ENCODE results near the gene PPM1N. TPM values are rescaled to one million over a fixed set of nuclear protein-coding genes. Genes with fewer than 3 reads are reported as not detected.

PPM1N gene
- total and polyA plus RNA-seq, 2 of the 13 experiments (the other 11 are each of a cell fraction or from before 2014, with no cell fraction given), result 0.31 to 1.8 TPM

GRCh38 chr19:45514376-45515051 lies 16.3 kb downstream of the PPM1N start (continued):
- TF ChIP-seq, protein P1, sequence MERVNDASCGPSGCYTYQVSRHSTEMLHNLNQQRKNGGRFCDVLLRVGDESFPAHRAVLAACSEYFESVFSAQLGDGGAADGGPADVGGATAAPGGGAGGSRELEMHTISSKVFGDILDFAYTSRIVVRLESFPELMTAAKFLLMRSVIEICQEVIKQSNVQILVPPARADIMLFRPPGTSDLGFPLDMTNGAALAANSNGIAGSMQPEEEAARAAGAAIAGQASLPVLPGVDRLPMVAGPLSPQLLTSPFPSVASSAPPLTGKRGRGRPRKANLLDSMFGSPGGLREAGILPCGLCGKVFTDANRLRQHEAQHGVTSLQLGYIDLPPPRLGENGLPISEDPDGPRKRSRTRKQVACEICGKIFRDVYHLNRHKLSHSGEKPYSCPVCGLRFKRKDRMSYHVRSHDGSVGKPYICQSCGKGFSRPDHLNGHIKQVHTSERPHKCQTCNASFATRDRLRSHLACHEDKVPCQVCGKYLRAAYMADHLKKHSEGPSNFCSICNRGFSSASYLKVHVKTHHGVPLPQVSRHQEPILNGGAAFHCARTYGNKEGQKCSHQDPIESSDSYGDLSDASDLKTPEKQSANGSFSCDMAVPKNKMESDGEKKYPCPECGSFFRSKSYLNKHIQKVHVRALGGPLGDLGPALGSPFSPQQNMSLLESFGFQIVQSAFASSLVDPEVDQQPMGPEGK (CRISPR knock-in tag; IDR thresholded peaks at IDR 0.05), result peak; percentile 87
- TF ChIP-seq ZNF615 (CRISPR knock-in tag; IDR thresholded peaks at IDR 0.05; ENCODE audit: borderline replicate concordance) (no peak), ZBTB3 (CRISPR knock-in tag; IDR thresholded peaks at IDR 0.05; ENCODE audit: borderline replicate concordance, low read depth) (no peak), ZKSCAN1 (IDR thresholded peaks at IDR 0.05; ENCODE audit: low read length) (no peak), NFKB2 (CRISPR knock-in tag; IDR thresholded peaks at IDR 0.05; ENCODE audit: borderline replicate concordance) (peak; percentile 80; the same call in 1 of the 2 replicates), ZNF292 (CRISPR knock-in tag; IDR thresholded peaks at IDR 0.05; ENCODE audit: borderline replicate concordance, low read depth) (peak; percentile 89), ZNF83 (CRISPR knock-in tag; IDR thresholded peaks at IDR 0.05; ENCODE audit: borderline replicate concordance) (no peak), E2F5 (CRISPR knock-in tag; conservative IDR thresholded peaks at IDR 0.05) (no peak), ZNF510 (CRISPR knock-in tag; IDR thresholded peaks at IDR 0.05; ENCODE audit: low read depth) (no peak), XBP1 (CRISPR knock-in tag; IDR thresholded peaks at IDR 0.05) (no peak), ZC3H13 (CRISPR knock-in tag; IDR thresholded peaks at IDR 0.05) (peak; percentile 60; the same call in 1 of the 2 replicates), ZNF30 (CRISPR knock-in tag; IDR thresholded peaks at IDR 0.05) (no peak), FOXM1 (CRISPR knock-in tag; IDR thresholded peaks at IDR 0.05) (no peak), ZNF597 (CRISPR knock-in tag; IDR thresholded peaks at IDR 0.05) (no peak)
- TF ChIP-seq, protein P2, sequence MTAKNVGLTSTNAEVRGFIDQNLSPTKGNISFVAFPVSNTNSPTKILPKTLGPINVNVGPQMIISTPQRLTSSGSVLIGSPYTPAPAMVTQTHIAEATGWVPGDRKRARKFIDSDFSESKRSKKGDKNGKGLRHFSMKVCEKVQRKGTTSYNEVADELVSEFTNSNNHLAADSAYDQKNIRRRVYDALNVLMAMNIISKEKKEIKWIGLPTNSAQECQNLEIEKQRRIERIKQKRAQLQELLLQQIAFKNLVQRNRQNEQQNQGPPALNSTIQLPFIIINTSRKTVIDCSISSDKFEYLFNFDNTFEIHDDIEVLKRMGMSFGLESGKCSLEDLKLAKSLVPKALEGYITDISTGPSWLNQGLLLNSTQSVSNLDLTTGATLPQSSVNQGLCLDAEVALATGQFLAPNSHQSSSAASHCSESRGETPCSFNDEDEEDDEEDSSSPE (CRISPR knock-in tag; IDR thresholded peaks at IDR 0.05), result peak; percentile 39; the same call in 1 of the 2 replicates
- TF ChIP-seq, protein P3, sequence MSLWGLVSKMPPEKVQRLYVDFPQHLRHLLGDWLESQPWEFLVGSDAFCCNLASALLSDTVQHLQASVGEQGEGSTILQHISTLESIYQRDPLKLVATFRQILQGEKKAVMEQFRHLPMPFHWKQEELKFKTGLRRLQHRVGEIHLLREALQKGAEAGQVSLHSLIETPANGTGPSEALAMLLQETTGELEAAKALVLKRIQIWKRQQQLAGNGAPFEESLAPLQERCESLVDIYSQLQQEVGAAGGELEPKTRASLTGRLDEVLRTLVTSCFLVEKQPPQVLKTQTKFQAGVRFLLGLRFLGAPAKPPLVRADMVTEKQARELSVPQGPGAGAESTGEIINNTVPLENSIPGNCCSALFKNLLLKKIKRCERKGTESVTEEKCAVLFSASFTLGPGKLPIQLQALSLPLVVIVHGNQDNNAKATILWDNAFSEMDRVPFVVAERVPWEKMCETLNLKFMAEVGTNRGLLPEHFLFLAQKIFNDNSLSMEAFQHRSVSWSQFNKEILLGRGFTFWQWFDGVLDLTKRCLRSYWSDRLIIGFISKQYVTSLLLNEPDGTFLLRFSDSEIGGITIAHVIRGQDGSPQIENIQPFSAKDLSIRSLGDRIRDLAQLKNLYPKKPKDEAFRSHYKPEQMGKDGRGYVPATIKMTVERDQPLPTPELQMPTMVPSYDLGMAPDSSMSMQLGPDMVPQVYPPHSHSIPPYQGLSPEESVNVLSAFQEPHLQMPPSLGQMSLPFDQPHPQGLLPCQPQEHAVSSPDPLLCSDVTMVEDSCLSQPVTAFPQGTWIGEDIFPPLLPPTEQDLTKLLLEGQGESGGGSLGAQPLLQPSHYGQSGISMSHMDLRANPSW (CRISPR knock-in tag; IDR thresholded peaks at IDR 0.05; ENCODE audit: borderline replicate concordance), result no peak
- TF ChIP-seq, protein P4, sequence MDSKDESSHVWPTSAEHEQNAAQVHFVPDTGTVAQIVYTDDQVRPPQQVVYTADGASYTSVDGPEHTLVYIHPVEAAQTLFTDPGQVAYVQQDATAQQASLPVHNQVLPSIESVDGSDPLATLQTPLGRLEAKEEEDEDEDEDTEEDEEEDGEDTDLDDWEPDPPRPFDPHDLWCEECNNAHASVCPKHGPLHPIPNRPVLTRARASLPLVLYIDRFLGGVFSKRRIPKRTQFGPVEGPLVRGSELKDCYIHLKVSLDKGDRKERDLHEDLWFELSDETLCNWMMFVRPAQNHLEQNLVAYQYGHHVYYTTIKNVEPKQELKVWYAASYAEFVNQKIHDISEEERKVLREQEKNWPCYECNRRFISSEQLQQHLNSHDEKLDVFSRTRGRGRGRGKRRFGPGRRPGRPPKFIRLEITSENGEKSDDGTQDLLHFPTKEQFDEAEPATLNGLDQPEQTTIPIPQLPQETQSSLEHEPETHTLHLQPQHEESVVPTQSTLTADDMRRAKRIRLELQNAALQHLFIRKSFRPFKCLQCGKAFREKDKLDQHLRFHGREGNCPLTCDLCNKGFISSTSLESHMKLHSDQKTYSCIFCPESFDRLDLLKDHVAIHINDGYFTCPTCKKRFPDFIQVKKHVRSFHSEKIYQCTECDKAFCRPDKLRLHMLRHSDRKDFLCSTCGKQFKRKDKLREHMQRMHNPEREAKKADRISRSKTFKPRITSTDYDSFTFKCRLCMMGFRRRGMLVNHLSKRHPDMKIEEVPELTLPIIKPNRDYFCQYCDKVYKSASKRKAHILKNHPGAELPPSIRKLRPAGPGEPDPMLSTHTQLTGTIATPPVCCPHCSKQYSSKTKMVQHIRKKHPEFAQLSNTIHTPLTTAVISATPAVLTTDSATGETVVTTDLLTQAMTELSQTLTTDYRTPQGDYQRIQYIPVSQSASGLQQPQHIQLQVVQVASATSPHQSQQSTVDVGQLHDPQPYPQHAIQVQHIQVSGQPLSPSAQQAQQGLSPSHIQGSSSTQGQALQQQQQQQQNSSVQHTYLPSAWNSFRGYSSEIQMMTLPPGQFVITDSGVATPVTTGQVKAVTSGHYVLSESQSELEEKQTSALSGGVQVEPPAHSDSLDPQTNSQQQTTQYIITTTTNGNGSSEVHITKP (CRISPR knock-in tag; IDR thresholded peaks at IDR 0.05; ENCODE audit: low read depth), result peak; percentile 61; the same call in 1 of the 2 replicates
